Heart right ventricle (tissue), 16 donors: ENCODE measurements around the gene SLC26A4. TPM values are rescaled to one million over a fixed set of nuclear protein-coding genes. Genes with fewer than 3 reads are reported as not detected.
A peak's percentile ranks its signal among the peaks of the same experiment; 100 is the strongest.

ENCODE experiments used
- ATAC-seq, 8 donors: fragments of 200-7000 bp; cut with Tn5 transposase; one replicate each; pipeline ENCODE4 v1.9.1; 2020; ENCODE audit warnings: mild to moderate bottlenecking in 8 of 8, moderate library complexity in 8 of 8, moderate number of reproducible peaks in 1 of 8
- DNase-seq, 2 donors: peaks; one replicate each; pipeline ENCODE4 v3.0.0-alpha.2; 2020
- H3K27ac ChIP-seq, 10 donors: fragments of 200-600 bp; sonication (generic) in 2 of 10; one replicate each; pipeline versions ENCODE4 v1.5.0 to v1.8.0; 2020 to 2022; ENCODE audit warnings: mild to moderate bottlenecking in 3 of 10
- H3K27me3 ChIP-seq, 7 donors: fragments of 200-600 bp; one replicate each; pipeline ENCODE4 v1.8.0; 2021 to 2022; ENCODE audit warnings: mild to moderate bottlenecking in 2 of 7
- H3K36me3 ChIP-seq, 9 donors: fragments of 200-600 bp; sonication (generic) in 1 of 9; one replicate each; pipeline versions ENCODE4 v1.5.0 to v1.8.0; 2020 to 2022; ENCODE audit warnings: mild to moderate bottlenecking in 2 of 9
- H3K4me1 ChIP-seq, 9 donors: fragments of 200-600 bp; sonication (generic) in 1 of 9; one replicate each; pipeline versions ENCODE4 v1.5.0 to v1.8.0; 2020 to 2022; ENCODE audit warnings: mild to moderate bottlenecking in 4 of 9
- H3K4me3 ChIP-seq, 10 donors: fragments of 200-600 bp; sonication (generic) in 2 of 10; one replicate each; pipeline versions ENCODE4 v1.5.0 to v1.8.0; 2020 to 2022; ENCODE audit warnings: mild to moderate bottlenecking in 7 of 10, moderate library complexity in 2 of 10
- H3K9me3 ChIP-seq, 11 donors: fragments of 200-600 bp in 10 of 11; sonication (generic) in 2 of 11; one replicate each; pipeline versions ENCODE4 v1.5.0 to v1.8.0; 2013 to 2022; ENCODE audit warnings: mild to moderate bottlenecking in 2 of 11, control low read depth in 1 of 11, moderate library complexity in 1 of 11
- CTCF ChIP-seq, 9 donors: fragments of 200-600 bp; sonication (generic) in 2 of 9; IDR thresholded peaks; one replicate each; pipeline versions ENCODE4 v1.5.0 to v1.8.0; 2021 to 2022; ENCODE audit warnings: antibody characterized with exemption in 9 of 9, mild to moderate bottlenecking in 5 of 9, moderate library complexity in 1 of 9
- WGBS, 2 donors: extraction: QIAGEN DNeasy Blood & Tissue Kit; methylation state at CpG; one replicate each; pipeline ENCODE4 v1.1.7; 2013; ENCODE audit warnings: inconsistent platforms in 1 of 2; 5-methylcytosine and 5-hydroxymethylcytosine counted together
- intact Hi-C, 10 donors: fragments of 100-400 bp; cut with DNase I; formaldehyde crosslinking; loops; one replicate each; pipeline versions ENCODE4 v1.11.1 to v1.14.2; 2022
- polyA plus RNA-seq, 2 donors: library from polyadenylated mRNA; stranded (reverse); fragments of 200-250 nt; gene quantifications; one replicate each; pipeline ENCODE4 v1.2.3, GENCODE V29; 2013
- total RNA-seq, 10 donors: library from RNA; stranded (reverse); fragmentation: NEBNext Ultra II Directional in 3 of 10; extraction: Animal tissue kit (Norgen Biotek cat#: 25700) in 3 of 10; gene quantifications; one replicate each; pipeline versions ENCODE4 v1.2.1 to v1.2.4, GENCODE V29; 2021 to 2023
- donor health status: Arrhythmogenic right ventricular cardiomyopathy.
- donor health status: ischemic (EF 13 %, LVEDD 7.1; RV severe dilation, severe dysfunction).
- donor health status: healthy with polysubstance abuse.
- donor health status: DM: no; HTN: yes; CAD: no.
- donor health status: DM: no; HTN: no; CAD: no.
- donor health status: ischemic (EF 25% LVEDD 6.9; RV normal size, moderate dysfunction).
- donor health status: ischemic (EF 25% LVEDD 5.7; RV mildly dilated, moderate dysfunction).
- donor health status: healthy.
- donor health status: DM: yes; HTN: yes; CAD: no.
- donor health status: Ischemic cardiomyopathy.
- donor health status: ischemic (EF 35%, LVEDD 5.7; RV mildly dilated, moderate dysfunction).
- donor health status: nonischemic (EF 11% LVEDD 7.7; RV severe dilation, severe dysfunction).
- donor health status: DM: yes; HTN: yes; CAD: no.
- donor health status: PGD.
- donor health status: ischemic (EF 29% LVEDD 5.4; RV normal size, mild dysfunction).
- donor health status: nonischemic (EF 23%, LVEDD 6.1; RV moderate dilation, normal function).

SLC26A4 gene
- total and polyA plus RNA-seq, 12 donors = 0.15 to 1.2 (median 0.69) TPM

- ATAC-seq = no peak
- 62 to 83% methylated on average over 1 of the region's 1 CpG for WGBS, 2 donors
- peak overlapping the region in 1 of 10 donors; percentile 22 for H3K4me3 ChIP-seq
- intact Hi-C loops = no loop called here
- peaks cover 0 to 58% (median 37%) of the 10 kb centered on the region in 9 donors for H3K4me1 ChIP-seq
- H3K36me3 ChIP-seq = no peaks in the 10 kb centered on the region
- H3K27me3 ChIP-seq = no peaks in the 10 kb centered on the region
- no peaks in the 10 kb centered on the region for H3K9me3 ChIP-seq
- no peak for TF ChIP-seq CTCF (IDR thresholded peaks at IDR 0.05)
- DNase-seq = no peak
- H3K27ac ChIP-seq = peak overlapping the region in 3 of 10 donors; percentile 8 to 17 (median 13)
Measured at GRCh38 chr7:107692501-107692900, 31.9 kb downstream of the SLC26A4 start.

- H3K4me1 ChIP-seq = peaks cover 0 to 64% (median 37%) of the 10 kb centered on the region in 9 donors
- H3K9me3 ChIP-seq = no peaks in the 10 kb centered on the region
- H3K36me3 ChIP-seq = no peaks in the 10 kb centered on the region
- DNase-seq = no peak
- ATAC-seq = no peak
- 48 to 51% methylated on average over 4 of the region's 4 CpGs for WGBS, 2 donors
- H3K27ac ChIP-seq = peak overlapping the region in 3 of 10 donors; percentile 17 to 24 (median 23)
- no peak for TF ChIP-seq CTCF (IDR thresholded peaks at IDR 0.05)
- no peaks in the 10 kb centered on the region for H3K27me3 ChIP-seq
- intact Hi-C loops = no loop called here
- peak overlapping the region in 1 of 10 donors; percentile 22 for H3K4me3 ChIP-seq
Measured at GRCh38 chr7:107693396-107693795, 32.8 kb downstream of the SLC26A4 start.

GRCh38 chr7:107694386-107694785 lies 33.8 kb downstream of the SLC26A4 start:
- TF ChIP-seq CTCF (IDR thresholded peaks at IDR 0.05) = no peak
- no peaks in the 10 kb centered on the region for H3K36me3 ChIP-seq
- peak overlapping the region in 4 of 10 donors; percentile 11 to 40 (median 18) for H3K27ac ChIP-seq
- peaks cover 0 to 64% (median 37%) of the 10 kb centered on the region in 9 donors for H3K4me1 ChIP-seq
- peak in 1 of 2 donors; percentile 22 for DNase-seq
- no peaks in the 10 kb centered on the region for H3K9me3 ChIP-seq
- no peaks in the 10 kb centered on the region for H3K27me3 ChIP-seq
- H3K4me3 ChIP-seq = no peak overlapping the region
- intact Hi-C loops = no loop called here
- peak in 5 of 8 donors; percentile 33 to 49 (median 36) for ATAC-seq
- WGBS, 2 donors = 17 to 20% methylated on average over 5 of the region's 5 CpGs

- H3K27ac ChIP-seq = peak overlapping the region in 1 of 10 donors; percentile 45
Measured at GRCh38 chr7:107696330-107696946, 35.8 kb downstream of the SLC26A4 start.

More at GRCh38 chr7:107696330-107696946, 35.8 kb downstream of the SLC26A4 start:
- H3K36me3 ChIP-seq = no peaks in the 10 kb centered on the region
- no peak for ATAC-seq
- intact Hi-C loops = no loop called here
- 87 to 94% methylated on average over 4 of the region's 4 CpGs for WGBS, 2 donors
- TF ChIP-seq CTCF (IDR thresholded peaks at IDR 0.05) = no peak
- DNase-seq = no peak
- no peaks in the 10 kb centered on the region for H3K9me3 ChIP-seq
- peaks cover 0 to 48% (median 31%) of the 10 kb centered on the region in 9 donors for H3K4me1 ChIP-seq
- H3K27me3 ChIP-seq = no peaks in the 10 kb centered on the region
- H3K4me3 ChIP-seq = no peak overlapping the region
